NCI-H1436 treated with DMSO at 0.1 percent for 48 hours (cell line): ENCODE measurements around the gene INTS12.

Source experiments
- DNase-seq: peaks from one replicate; lab custom pipeline; 2025; lab: John Stamatoyannopoulos, UW

Gene INTS12

DNA sequence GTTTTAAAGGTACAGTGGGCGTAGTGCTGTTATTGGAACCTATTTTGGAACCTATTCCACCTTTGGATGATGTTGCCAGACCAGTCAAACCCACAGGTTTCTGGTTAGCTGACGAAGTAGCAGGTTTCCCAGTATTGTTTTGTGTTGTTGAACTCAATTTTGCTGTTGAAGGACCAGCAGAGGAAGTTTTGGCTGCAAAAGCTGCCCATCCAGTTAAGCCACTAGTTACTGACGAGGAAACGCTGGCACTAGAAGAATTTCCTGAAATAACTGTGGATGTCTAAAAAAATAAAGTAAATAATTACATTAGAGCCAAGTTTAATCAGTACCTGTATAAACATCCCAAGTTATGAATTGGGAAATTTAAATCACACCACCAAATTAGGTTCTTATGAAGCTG, 25.5 kb downstream of the INTS12 start:
- no peak for DNase-seq

DNA sequence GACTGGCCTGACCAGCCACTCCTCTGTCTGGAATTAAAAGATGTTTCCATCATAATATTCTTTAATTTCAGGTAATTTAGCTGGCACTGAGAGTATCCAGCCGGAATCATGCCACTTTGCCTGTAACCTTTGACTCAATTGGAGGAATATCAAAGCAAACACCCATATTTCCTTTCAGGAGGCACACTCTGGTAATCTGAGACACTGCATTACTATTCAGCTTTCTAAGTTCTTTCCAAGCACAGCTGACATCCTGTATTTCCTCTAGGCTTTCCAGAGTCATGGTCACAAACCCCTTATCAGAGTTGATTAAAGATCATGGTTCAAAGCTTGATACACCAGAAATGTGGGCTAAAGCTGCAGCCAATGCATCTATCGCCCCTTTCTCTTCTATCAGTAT, 29.3 kb downstream of the INTS12 start:
- DNase-seq: no peak

DNA sequence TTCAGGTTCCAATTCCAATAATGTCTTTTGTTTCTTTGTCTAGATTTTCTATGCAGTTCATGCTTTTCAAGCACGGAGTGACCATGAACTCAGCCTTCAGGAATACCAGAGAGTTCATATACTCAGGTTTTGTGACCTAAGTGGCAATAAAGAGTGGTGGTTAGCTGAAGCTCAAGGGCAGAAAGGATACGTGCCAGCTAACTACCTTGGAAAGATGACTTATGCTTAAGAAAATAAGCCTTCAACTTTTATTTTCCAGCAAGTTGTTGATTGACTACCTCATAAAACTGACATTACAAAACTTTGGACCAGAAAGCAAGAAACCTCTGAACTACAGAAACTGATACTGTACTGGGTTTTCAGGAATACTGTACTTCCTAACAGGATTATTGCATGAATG, 30.8 kb downstream of the INTS12 start:
- no peak for DNase-seq

DNA sequence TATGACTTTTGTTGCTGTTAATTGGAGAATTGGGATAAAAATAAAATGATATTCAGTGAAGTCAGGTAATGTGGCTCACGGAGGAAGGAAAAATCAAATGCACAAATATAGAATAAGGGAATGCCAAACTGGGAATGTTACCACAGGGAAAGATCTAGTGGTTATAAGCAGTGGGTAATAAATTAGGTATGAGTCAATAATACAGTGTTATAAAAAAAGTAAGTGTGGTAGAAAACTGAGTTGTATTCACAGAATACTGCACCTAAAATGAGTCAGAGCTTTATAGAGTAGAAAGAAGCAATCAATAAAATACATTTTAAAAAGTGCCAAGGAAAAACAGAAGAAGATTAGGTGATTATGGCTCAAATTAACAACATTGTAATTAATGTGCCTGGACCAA, 34.5 kb downstream of the INTS12 start:
- DNase-seq: no peak

DNA sequence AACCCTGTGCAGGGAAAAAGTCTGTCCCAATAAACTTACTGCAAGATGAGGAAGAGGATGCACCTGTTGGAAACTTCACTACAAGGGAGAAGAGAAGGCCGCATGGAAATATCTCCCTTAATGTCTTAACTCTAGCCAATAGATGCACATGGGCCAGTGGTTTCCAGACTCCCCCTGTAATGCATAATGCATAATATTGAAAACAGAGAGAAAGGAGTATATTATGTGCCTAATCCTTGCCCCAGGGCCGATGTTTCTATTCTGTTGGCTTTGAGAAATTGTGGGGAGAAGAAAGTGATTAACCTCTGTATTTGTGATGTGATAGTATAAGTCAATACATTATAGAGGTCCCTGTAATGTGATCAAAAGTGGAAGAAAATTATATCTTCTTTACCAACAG, 37.2 kb downstream of the INTS12 start:
- no peak for DNase-seq

DNA sequence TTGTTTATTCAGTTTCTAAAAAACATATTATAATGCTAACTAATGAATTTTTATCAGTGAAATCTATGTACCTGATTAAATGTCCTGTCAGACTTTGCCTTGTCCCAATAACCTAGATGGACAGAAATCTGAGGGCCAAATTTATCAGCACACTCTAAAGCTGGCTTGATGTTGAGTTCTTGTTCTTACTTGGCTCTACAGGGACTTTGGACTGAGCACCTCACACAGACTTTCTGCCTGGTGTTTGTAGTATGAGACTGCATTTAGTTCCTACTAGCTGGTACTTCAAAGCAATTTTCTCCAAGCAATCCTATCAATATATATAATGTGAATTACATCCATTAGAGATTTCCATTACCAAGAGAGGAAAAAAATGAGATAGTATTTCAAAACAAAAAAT, 37.8 kb downstream of the INTS12 start:
- DNase-seq: no peak

DNA sequence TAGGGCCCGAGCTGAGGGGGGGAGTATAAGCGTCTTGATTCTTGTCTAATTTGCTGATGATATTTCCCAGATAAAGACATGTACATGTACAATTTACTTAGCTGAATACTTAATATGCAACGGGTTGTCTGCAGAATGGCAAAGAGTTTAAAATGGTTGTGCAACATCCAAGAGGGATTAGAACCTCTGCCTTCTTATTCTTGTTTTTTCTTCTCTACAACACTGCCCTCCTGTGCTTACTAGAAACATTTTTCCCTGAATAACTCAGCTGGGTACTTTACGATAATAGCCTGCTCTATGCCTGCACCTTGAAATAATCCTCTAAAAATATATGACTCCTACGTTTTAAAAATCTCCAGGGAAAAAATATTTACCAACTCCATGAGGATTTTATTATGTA, 41.8 kb downstream of the INTS12 start:
- peak; percentile 1 for DNase-seq

DNA sequence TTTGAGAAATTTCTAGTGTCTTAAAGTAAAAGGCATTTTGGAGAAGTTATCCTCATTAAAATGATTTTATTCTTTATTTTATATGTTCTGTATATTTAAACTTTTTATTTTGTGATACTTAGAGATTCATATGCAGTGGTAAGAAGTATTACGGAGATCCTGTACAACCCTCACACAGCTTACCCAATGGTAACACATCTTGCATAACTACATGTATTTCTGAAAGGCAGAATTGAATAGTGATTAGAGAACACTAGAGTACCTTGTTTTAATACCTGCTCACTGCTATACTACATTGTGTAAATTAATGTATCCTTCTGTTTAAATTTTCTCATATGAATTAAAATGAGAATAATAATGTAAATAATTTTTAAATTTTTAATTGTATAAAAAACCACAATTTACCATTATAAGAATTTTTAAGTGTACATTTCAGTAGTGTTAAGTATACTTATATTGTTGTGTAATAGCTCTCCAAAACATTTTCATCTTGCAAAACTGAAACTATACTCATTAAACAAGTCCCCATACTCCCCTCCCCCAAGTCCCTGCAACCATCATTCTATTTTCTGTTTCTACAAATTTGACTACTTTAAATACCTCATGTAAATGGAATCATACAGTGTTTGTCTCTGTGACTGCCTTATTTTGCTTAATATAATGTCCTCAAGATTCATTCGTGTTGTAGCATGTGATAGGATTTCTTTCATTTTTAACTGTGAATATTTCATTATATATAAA, 45.4 kb downstream of the INTS12 start:
- DNase-seq: no peak

DNA sequence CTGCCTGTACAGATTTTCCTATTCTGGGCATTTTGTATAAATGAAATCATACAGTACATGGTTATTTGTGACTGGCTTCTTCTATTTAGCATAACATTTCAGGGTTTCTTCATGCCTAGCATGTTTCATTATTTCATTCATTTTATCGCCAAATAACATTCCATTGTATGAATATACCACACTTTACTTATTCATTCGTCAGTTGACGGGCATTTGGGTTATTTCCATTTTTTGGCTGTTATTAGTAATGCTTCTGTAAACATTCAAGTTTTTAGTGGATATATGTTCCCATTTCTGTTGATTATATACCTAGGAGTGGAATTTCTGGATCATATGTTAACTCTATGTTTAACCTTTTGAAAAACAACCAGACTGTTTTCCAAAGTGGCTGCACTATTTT, 47.5 kb downstream of the INTS12 start:
- no peak for DNase-seq

DNA sequence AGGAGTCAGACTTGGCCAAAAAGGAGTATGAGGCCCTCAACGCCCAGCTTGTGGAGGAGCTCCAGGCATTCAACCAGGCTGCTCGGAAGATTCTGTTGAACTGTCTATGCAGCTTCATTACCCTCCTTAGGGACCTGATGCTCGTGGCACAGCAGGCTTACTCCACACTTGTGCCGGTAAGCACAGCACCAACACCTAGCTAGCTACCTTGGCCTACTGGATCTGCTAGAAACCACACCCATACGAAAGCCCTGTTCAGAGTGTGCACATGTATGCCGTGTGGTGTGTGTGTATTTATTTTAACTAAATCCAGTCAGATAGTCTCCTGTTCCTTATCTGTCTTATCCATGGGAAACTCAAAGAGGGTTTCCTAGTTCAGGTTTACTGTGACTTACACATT, 49.3 kb downstream of the INTS12 start:
- no peak for DNase-seq

DNA sequence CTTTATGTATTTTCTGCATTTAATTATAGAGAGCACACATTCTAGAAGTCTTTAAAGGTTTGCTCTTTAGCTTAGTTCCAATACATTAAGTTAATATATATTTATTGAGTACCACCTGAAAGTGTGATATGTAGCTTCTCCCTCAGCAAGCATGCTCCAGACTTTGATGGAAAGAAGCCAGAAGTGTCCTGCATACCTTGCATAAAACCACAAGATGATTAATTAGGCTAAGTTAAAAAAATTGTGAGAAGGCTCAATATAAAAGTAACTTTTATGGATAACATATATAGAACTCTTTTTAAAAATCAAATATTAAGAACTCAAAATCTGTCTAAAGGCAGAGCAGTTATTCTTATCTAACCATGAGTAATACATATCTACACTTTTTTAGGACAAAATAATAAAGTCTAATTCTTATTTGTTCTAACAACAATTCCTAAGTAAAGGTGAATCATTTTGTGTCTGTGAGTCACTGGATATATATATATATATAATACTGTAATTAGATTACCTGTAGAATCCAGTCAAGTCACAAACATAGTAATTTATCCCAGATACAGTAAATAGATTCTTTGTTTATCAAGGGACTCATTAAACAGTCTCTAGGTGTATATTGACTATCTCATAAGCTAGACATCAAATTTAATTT, 51.2 kb downstream of the INTS12 start:
- DNase-seq: no peak

DNA sequence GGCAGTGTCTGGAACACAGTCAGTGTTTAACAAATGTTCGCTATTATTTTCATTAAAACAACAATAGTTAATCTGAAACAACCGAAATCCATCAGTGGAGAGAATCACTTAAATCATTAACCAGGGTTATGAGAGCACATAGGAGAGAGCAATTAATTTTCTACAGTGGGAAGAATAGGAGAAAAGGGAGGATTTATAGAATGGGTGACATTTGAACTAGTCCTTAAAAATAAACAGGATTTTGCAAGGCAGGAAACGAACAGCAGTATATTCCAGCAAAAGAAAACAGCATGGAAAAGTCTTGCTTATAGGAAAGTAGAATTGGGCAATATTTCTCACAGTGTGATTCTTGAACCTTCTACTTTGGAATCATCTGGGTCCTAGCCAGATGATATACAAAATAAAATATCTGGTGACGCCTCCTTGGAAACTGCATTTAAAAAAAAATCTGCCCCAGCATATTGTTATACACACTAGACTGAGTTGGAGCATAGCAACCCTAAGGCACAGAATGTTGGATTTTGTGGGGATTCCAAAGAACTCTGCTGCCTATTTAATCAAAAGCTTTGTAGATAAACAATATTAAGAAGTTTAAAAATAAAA, 56.1 kb downstream of the INTS12 start:
- DNase-seq: no peak

DNA sequence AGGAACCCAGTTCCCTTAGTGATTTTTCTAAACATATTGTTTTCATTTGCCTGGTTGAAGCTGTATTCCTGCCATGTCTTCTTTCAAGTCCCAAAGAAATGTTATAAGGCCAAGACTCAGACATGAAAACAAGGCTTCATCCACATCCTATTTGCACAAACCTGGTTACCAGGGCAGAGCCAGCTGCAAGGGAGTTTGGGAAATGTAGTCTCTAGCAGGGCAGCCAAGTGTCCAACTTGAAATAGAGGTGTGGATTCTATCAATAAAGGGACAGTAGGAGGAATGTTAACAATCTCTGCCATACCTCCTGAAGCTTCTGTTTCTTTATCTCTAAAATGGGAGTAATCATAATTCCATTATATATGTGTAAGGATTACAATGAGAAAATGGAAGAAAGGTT, 56.6 kb downstream of the INTS12 start:
- no peak for DNase-seq

DNA sequence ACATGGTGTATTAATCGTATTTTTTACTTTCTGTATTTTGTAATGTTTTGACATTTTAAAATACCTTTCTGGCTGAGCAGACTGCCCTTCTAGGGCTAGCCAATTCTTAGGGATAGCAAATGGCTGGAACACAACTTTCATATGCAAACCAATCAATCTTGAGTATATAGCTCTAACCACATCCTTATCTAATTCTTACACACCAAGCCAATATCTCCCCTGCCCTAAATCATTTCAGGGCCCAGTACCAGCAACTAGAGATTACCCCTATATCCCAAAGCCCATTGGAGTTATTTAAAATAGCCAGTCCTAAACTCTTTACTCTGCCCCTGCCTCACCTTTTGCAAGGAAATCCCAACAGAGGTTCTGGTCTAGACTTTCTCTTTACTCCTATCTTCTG, 58.3 kb downstream of the INTS12 start:
- no peak for DNase-seq

DNA sequence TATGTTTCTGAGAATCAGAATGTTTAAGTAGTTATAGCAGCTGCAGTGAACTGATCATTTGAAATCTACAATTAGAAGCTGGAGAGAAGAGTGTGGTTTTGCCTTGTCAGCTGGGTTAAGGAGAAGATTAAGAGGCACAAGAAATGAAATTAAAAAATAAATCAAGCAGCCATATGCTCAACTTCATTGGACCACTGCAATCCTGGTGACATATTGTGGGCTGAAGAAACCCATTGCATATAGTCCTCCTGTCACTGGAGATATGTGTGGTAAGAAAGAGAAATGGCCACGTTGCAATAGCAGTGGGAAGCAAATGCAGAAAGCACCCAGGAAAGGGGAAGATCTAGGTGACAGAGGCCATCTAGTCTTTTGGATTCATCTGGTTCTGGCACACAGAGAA, 63.0 kb downstream of the INTS12 start:
- no peak for DNase-seq

DNA sequence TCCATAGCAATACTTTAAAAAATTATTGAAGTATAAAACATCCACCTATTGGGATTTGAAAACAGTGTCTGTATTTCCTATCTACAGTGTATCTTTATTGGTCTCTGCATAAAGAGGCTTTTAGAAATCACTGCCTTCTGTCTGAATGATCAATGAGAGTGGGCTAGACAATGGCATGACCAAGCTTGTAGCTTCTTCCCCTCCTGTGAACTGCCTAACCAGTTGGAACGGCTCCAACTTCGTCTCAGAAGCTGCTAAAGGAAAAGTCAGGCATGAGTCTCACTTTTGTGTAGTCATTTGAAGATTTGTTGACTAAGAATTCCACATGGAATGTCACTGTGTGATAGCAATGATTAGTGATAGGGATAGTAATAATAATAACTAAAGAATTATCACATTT, 64.2 kb downstream of the INTS12 start:
- no peak for DNase-seq

DNA sequence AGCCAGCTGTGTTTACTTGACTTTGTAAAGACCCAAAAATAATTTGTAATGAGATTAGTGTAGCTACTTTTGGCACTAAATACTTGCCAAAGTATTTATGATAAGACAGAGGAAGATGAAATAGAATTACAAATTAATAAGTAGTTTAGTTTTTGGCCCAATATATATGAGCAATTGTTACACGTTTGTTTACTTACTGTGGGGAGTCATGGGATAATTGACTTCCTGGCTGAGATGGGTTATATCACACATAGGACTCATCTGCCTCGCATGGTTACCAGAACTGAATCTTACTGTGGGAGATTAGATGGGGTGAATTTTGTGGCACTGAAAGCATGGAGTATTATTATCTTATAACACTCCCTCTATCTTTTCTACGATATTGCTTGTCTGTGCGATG, 66.6 kb downstream of the INTS12 start:
- no peak for DNase-seq

DNA sequence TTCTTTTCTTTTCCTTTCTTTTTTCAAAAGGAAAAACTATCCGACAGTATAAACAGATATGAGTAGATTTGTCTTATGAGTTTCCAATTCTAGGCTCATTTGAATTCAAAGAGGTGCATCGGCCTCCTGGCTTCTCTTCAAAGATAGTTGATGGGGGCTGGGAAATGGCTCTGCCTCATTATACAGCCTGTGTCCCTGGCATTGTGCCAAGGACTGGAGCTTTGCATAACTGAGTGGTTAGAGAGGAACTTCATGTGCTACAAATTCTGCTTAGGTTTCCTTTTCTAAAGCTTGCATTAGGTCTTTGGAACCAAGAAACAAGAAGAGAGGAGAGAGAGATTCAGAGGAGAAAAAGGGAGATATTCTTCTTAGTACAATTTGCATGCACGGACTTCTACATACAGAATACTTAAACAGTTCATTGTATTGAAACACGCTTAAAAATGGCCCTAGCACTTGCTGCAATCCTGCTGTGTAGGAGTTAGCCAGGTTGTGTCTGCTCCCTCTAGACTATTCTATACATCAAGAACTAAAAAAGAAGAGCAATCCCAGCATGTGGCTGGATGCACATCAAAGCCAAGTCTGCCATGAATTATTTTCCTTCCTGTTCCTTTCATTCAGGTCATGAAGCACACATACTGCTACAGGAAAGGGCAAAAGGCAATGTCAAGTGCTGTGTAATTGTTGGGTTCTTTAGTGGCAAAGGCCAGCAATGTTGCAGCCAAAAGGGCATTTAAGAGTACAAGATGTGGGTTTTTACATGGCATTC, 70.9 kb downstream of the INTS12 start:
- DNase-seq: peak; percentile 2

DNA sequence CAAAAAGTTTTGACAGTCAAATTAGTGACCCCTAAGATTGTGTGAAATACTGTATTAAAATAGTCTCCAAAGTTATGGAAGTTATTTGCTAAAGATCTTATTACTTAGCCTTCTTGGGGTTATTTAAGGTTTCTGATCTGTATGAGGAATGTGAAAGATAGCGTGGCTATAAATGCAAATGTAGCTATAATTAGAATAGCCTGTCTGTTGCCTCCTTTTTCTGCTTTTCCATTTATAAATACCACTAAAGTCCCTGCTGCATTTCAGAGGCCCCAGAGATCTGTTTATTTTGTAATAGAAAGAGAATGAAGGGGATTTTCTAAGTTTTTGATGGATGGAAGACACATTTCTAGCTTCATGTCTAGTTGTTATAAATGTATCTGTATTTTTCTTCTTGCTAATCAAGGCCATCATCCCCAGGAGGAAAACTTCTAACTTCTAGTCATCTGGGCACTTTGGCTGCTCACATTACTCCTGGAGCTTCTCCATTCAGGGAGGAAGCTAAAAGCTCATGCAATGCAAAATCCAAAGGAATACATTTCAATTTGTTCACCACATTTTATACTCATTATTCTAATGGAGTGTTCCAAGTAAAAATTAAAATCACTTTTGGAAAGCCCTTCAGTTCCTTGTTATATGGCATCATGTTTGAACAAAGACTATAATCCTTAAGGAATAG, 73.9 kb downstream of the INTS12 start:
- DNase-seq: no peak

DNA sequence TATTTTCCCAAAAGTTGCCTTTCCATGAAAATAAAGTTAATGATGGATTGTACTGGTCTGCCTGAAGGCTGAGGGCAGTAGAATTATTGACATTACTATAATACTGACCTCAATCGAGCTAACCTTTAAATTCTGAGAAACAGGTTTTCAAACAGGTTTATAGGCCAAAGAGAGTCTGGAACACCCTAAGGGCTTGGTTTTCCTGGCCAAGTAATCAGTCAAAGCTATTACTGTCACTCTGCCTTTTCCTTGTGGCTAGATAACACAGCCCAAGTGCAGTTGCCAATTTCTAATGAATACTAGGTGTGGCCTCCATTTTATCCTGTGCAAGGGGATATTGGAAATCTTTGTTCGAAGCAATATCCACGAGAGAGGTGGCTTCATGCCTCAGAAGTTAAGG, 75.2 kb downstream of the INTS12 start:
- DNase-seq: no peak
